ENCODE measurements around the gene ZC3H13.

The ZC3H13 gene

GRCh38 chr13:46082324-46082723 lies 29.8 kb upstream of the ZC3H13 start:
- no peak overlapping the region for H3K4me3 ChIP-seq (ENCODE audit: low read depth, low read length)
- TF ChIP-seq CTCF (IDR thresholded peaks at IDR 0.05; ENCODE audit: borderline replicate concordance, insufficient read depth, low read depth, low read length), result no peak

GRCh38 chr13:46079770-46080169 lies 27.2 kb upstream of the ZC3H13 start:
- TF ChIP-seq CTCF (IDR thresholded peaks at IDR 0.05; ENCODE audit: borderline replicate concordance, insufficient read depth, low read depth, low read length), result no peak
- H3K4me3 ChIP-seq (ENCODE audit: low read depth, low read length), result no peak overlapping the region

GRCh38 chr13:46077265-46077664 lies 24.7 kb upstream of the ZC3H13 start:
- TF ChIP-seq CTCF (IDR thresholded peaks at IDR 0.05; ENCODE audit: borderline replicate concordance, insufficient read depth, low read depth, low read length), result no peak

GRCh38 chr13:46076827-46077226 lies 24.3 kb upstream of the ZC3H13 start:
- no peak for TF ChIP-seq CTCF (IDR thresholded peaks at IDR 0.05; ENCODE audit: borderline replicate concordance, insufficient read depth, low read depth, low read length)

More at GRCh38 chr13:46077265-46077664, 24.7 kb upstream of the ZC3H13 start:
- no peak overlapping the region for H3K4me3 ChIP-seq (ENCODE audit: low read depth, low read length)

GRCh38 chr13:46075811-46076210 lies 23.3 kb upstream of the ZC3H13 start:
- no peak for TF ChIP-seq CTCF (IDR thresholded peaks at IDR 0.05; ENCODE audit: borderline replicate concordance, insufficient read depth, low read depth, low read length)
- no peak overlapping the region for H3K4me3 ChIP-seq (ENCODE audit: low read depth, low read length)

More at GRCh38 chr13:46076827-46077226, 24.3 kb upstream of the ZC3H13 start:
- no peak overlapping the region for H3K4me3 ChIP-seq (ENCODE audit: low read depth, low read length)

- no peak overlapping the region for H3K4me3 ChIP-seq (ENCODE audit: low read depth, low read length)
- peak; percentile 61 for TF ChIP-seq CTCF (IDR thresholded peaks at IDR 0.05; ENCODE audit: borderline replicate concordance, insufficient read depth, low read depth, low read length)
Measured at GRCh38 chr13:46071590-46072249, 19.2 kb upstream of the ZC3H13 start.

- no peak for TF ChIP-seq CTCF (IDR thresholded peaks at IDR 0.05; ENCODE audit: borderline replicate concordance, insufficient read depth, low read depth, low read length)
- H3K4me3 ChIP-seq (ENCODE audit: low read depth, low read length), result no peak overlapping the region
Measured at GRCh38 chr13:46063292-46063691, 10.7 kb upstream of the ZC3H13 start.

Measured in GM12875 (cell line).